ENCODE results near the gene SMC1A.

SMC1A gene

GRCh38 chrX:53340852-53341645 lies 81.4 kb downstream of the SMC1A start:
- no peak for DNase-seq (ENCODE audit: low spot score)

GRCh38 chrX:53337101-53337500 lies 85.4 kb downstream of the SMC1A start:
- DNase-seq (ENCODE audit: low spot score), result no peak

- no peak for DNase-seq (ENCODE audit: low spot score)
These were observed 88.6 kb downstream of the SMC1A start for GRCh38 chrX:53333853-53334252.

DNA sequence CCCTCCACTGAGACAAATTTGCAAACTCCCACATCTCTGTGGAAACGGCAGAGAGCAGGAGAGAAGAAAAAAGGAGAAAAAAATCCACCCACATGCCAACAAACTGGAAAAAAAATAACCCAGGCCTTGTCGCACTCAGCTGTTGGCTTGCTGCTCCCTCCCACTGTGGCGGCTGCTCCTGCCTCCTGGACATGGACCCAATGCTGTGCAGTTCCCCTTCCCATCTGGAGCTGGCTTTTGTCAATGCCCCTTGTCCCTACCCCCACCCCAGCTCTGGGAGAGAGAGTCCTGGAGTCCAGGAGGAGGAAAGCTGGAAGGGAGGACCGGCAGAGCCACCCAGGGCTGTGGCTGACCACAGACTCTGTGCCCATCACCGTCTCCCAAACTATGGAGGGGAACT lies 90.2 kb downstream of the SMC1A start:
- no peak for DNase-seq (ENCODE audit: low spot score)

- DNase-seq (ENCODE audit: low spot score), result no peak
These were observed 92.1 kb downstream of the SMC1A start for GRCh38 chrX:53330331-53330730.

DNA sequence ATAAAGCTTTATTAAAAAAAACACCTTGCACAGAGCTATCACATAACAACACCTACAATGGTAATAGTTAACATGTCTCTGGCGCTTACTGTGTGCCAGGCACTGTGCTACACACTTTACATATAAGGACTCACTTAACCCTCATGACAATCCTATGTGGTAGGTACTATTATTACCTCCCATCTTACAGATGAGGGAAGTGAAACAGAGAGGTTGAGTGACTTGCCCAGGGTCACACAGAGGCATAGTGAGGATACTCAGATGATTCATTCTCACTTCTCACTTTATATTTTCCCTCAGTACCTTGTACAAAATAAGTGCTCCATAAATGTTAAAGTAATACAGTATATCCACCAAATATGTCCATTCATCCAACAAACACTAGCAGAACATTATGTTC lies 97.7 kb downstream of the SMC1A start:
- DNase-seq (ENCODE audit: low spot score), result no peak
